ENCODE measurements around the gene FRS2.
"Not testable (repeated sequence)": the region's sequence is repeated elsewhere in the genome, so short reads cannot be mapped to it uniquely, and the experiment has no call there.

FRS2 gene

DNA sequence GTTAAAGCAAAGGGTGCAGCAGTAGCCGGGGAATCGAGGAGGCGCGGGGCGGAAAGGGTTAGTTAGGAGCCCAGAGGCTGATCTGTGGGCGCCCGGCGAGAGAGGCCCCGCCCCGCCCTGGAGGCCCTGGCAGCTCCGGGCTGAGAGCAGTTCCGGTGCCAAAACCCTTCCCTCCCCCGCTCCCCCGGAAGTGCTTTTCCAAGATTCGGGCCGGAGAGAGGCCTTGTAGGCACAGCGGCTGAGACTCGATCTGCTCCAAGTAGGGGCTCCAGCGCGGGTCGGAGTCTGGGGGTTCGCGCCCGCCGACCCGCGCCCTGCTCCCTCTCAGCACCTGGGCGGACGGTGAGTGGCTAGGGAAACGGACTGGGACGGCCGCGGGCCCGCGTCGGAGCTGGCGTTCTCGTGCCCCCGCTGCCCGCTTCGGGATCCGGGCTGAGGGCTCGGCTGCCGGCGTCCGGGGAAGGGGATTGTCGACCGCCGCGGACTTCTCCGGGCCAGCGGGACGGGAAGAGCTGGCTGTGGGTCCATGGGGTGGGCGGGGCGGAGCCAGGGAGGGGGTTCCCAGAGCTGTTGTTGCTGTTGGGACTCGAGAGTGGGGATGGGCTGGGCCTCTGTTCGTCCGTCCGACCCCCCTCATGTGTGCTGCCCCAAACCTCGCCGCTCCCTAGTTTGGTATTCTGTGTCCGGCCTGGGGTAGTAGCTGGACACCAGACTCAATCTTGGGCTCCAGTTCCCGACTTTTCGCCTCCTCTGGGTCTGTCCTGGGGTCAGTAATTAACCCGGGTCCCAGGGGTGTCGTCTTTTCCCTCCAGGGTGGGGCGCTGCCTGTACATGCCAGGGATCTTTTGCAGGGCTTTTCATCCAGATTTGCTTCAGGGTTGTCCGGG is at the start of gene FRS2:
FRS2 (plus strand) TSS at position 200 of the 887 bp plus-strand sequence. CDS start 98,643 bp downstream, outside the sequence.
- DNase-seq, result peak; percentile 93

GRCh38 chr12:69421548-69421947 is 48.6 kb upstream of the FRS2 start:
- no peak for DNase-seq

DNA sequence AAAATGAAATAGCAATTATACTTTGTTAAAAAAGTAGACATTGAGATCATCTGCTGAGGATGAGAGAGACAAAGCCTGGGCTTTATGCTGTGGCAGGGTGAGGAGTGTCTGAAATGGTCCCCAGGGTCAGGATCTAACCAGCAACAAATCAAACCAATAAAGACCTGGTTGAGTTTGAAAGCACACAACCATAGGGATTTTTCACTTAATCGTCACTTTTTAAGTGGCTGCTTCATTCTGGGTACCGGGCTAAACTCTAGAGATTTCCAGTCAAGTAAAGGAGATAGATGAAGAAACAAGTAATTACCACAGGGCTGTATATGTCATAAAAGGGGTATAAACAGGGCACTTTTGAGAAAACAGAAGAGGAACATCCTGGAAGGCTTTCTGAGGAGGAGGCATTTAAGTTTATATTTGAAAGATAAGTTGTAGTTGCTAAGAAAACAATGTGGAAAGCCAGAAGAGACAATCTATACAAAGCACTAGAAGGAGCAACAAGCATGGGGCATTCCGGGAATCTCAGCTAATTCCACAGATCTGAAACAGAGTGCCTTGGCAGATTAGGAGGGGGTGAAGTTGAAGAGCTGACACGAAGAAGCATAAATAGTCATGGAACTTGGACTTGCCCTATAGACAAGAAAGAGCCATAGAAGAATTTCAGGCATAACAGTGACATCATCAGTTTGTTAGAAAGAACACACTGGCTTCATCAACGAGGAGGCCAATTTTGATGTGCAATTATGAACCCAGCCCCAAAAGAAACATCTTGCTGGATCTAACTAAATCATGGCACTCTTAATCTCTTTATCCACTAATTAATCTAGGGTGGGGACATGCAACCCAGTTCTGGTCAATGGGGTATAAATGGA is 46.9 kb upstream of the FRS2 start:
- DNase-seq, result no peak

DNA sequence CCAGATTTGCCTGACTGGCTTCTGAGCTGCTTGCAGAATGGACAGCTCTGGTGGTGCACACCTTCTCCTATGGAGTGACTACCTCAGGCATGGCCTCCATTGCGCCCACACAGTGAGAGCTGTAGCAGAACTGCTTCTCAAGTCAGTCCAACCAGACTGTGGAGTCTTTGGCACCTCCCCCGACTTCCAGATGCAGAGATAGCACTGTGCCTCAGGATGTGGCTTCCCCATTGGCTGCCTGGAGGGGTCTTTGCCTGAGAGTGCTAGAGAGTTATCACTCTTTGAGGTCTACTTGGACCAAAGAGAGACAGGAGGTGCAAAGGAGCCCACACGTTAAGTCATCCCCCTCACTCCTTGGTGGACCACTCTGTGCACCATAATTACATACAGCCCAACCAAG is 44.8 kb upstream of the FRS2 start:
- no peak for DNase-seq

- DNase-seq, result no peak
Observed at GRCh38 chr12:69428351-69429073, 41.7 kb upstream of the FRS2 start.

- DNase-seq, result no peak
Observed at GRCh38 chr12:69430942-69431590, 39.1 kb upstream of the FRS2 start.

GRCh38 chr12:69431591-69432222 is 38.5 kb upstream of the FRS2 start:
- no peak for DNase-seq

GRCh38 chr12:69433653-69434052 is 36.5 kb upstream of the FRS2 start:
- DNase-seq, result no peak

GRCh38 chr12:69435644-69436043 is 34.5 kb upstream of the FRS2 start:
- DNase-seq, result peak; percentile 3

- DNase-seq, result no peak
Observed at GRCh38 chr12:69437073-69437472, 33.1 kb upstream of the FRS2 start.

- DNase-seq, result no peak
Observed at GRCh38 chr12:69438539-69438938, 31.6 kb upstream of the FRS2 start.

DNA sequence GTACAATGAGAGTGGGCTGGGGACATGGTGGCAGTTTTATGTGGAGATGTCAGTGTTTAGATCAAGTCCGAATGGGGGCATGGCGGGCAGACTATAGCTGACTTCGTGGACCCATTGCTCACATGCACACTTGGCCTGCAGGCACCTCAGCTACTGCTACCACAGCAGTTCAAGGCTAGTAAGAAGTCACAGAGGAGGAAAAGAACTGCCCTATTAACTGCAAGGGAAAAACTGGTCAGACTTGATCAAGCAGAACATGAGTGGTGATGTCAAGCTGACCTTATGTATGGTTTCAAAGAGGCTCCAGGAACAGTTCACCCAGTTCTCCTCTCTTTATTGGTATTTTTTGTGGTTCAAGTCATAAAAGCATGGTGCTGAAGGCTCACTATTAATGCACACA is 30.2 kb upstream of the FRS2 start:
- peak; percentile 31 for DNase-seq

- DNase-seq, result no peak
Observed at GRCh38 chr12:69440886-69441285, 29.3 kb upstream of the FRS2 start.

DNA sequence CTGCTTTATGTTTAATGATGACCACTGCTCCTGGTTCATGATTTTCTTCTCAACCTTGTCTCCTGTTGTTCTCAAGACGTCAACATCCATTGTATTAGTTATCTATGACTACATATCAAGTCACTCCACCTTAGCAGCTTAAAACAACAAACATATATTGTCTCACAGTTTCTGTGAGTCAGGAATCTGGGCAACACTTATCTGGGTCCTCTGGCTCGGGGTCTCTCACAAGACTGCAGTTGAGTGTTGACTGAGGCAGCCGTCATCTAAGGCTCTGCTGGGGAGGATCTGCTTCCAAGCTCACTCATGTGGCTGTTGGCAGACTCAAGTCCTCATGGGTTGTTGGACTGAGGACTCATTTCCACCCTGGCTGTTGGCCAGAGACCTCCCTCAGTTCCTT is 27.3 kb upstream of the FRS2 start:
- DNase-seq, result no peak

DNA sequence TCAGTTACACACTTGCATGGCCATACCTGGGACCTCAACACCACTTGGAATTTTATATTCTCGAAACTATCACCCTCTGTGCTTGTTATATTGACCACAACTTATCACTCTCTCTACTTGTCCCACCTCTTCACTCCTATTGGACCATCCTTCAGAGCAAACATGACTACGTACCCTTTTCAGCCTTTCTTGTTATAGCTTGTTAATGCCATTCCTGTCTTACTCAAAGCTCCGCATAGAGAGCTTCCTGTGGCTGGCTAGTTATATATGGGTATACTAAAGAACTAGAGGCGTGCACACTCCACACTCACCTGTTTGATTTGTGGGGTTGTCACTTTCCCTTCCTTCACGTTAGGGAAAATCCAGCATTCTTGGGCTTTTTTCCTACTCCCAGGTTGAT is 26.3 kb upstream of the FRS2 start:
- no peak for DNase-seq

GRCh38 chr12:69447892-69448291 is 22.3 kb upstream of the FRS2 start:
- DNase-seq, result no peak

GRCh38 chr12:69452598-69453132 is 17.5 kb upstream of the FRS2 start:
- DNase-seq, result not testable (repeated sequence)

DNA sequence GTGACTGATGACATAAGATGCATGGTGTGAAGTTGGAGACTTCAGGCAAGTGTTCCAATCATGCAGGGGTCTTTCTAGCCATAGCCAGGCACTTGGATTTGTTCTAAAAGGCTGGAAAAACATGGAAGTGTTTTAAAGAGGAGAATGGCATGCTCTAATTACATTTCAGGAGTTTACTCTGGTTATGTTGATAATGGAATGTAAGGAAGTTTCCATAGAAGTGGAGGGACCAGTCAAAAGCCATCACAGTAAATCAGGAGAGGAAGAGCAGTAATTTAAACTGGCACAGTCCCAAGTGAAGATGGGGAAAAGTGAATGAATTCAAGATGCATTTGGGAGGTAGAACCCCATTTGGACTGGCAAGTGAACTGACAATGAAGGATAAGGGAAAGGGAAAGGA is 13.9 kb upstream of the FRS2 start:
- no peak for DNase-seq

DNA sequence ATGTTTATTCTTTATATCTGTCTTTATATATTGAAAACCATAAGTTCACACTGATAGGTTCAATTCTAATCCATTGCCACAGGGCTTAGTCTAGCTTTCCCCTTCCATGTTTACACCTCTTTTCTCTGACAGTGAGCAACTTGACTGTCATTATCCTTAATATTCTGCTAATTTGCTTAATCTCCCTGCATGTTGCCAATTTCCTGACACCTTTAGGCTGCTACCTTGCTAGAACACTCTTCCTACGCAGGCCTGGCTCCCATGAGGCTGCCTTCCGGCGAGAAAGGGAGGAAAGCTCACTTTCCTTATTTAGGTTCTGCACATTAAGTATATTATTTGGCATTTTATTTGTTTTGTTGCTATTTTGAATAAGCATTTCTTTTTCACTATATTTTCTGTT is 12.8 kb upstream of the FRS2 start:
- DNase-seq, result no peak

DNA sequence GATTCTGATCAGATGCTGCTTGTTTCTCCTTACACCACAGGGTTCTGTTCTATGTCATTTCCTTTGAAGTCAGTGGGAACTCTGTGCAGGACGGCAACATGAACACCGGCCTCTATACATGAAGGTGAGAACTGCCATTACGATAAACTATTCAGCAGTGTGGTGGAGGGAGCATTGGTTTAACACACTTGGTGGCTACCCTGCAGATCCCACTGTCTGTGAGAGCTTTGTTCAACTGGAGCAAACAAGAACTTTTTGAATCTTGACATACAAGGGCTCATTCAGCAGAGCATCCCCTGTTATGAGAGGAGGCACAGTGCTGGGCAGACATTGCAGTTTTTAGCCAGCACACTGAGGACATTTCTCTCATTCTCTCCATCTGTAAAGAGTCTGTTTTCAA is 10.7 kb upstream of the FRS2 start:
- no peak for DNase-seq

GRCh38 chr12:69464428-69464827 is 5.8 kb upstream of the FRS2 start:
- no peak for DNase-seq

DNA sequence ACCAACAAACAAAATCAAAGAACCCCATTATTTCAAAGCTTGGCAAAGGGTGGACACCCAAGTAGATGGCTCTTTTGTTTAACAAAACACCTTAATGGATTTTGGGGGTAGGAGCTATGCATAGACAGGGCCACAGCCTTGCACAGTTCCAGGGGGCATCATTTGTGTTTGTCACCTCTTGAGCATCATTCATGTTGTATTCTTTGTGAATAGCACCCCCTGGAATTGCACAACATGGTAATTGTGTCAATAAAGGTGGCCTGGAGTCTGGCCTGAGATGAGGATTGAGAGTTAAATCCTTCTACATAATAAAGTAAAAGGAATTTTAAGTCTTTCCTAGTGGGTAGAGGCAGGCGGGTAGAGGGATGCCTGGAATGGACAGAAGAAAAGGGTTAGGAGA is 3.3 kb upstream of the FRS2 start:
- no peak for DNase-seq

Data from NCI-H510A treated with DMSO at 0.1 percent for 48 hours (cell line).